GM12878 (cell line): Measurements from ENCODE around the gene LPCAT2. TPM values are rescaled to one million over a fixed set of nuclear protein-coding genes. Genes with fewer than 3 reads are reported as not detected.

ENCODE experiments used
- ATAC-seq: fragments of 200-7000 bp; cut with Tn5 transposase; 3 replicates; pipeline ENCODE4 v1.9.1; 2020; ENCODE audit warnings: mild to moderate bottlenecking, moderate library complexity
- BruUV-seq: library from RNA; stranded (reverse); fragments of 400-500 nt; replicated peaks from 2 replicates; lab custom pipeline; 2021; lab: Mats Ljungman, UMichigan
- CTCF ChIA-PET: fragments of 300-600 bp; sonication (Branson Sonifier 250); formaldehyde crosslinking; extraction: SDS; loops from one replicate; lab custom pipeline; 2021; ENCODE audit warnings: inconsistent platforms; lab: Yijun Ruan, JAX
- POLR2A ChIA-PET: fragments of 350-600 bp; formaldehyde crosslinking; extraction: SDS; loops from one replicate; lab custom pipeline; 2021; ENCODE audit warnings: inconsistent platforms; lab: Charles Lee
- RAD21 ChIA-PET: fragments of 300-600 bp; sonication (Branson Sonifier 250); formaldehyde crosslinking; loops from one replicate; lab custom pipeline; 2023; ENCODE audit warnings: antibody characterized with exemption; ENCODE audit not compliant: unreplicated experiment; lab: Charles Lee
- SMC1A ChIA-PET: fragments of 300-600 bp; sonication (Branson Sonifier 250); formaldehyde crosslinking; loops from one replicate; lab custom pipeline; 2023; ENCODE audit not compliant: unreplicated experiment, uncharacterized antibody; lab: Charles Lee
- DNase-seq: peaks from one replicate; pipeline ENCODE4 v3.0.0-alpha.2; 2011; ENCODE audit warnings: low read depth, low spot score
- FAIRE-seq: peaks from 3 replicates; lab custom pipeline; 2011; peaks lifted over from hg19 to GRCh38; lab: Jason Lieb, UNC
- H2AFZ ChIP-seq: 2 replicates; pipeline ENCODE4 v1.6.0; 2011; ENCODE audit warnings: low read depth, low read length, control low read depth; ENCODE audit not compliant: control insufficient read depth
- H3K27ac ChIP-seq: 2 replicates; pipeline ENCODE4 v1.5.1; 2011; ENCODE audit warnings: control low read depth; ENCODE audit not compliant: control insufficient read depth, insufficient read depth
- H3K27me3 ChIP-seq, 2 experiments: replicated peaks in 1 of 2; 2 replicates each; pipeline versions ENCODE4 v1.6.0 to v1.6.1; 2011; ENCODE audit warnings: low read length in 1 of 2; ENCODE audit not compliant: control insufficient read depth in 2 of 2, insufficient read depth in 2 of 2
- H3K36me3 ChIP-seq, 2 experiments: 2 replicates each; pipeline ENCODE4 v1.5.1; 2011; ENCODE audit warnings: low read length in 1 of 2; ENCODE audit not compliant: control insufficient read depth in 2 of 2, insufficient read depth in 2 of 2
- H3K4me1 ChIP-seq: 2 replicates; pipeline ENCODE4 v1.6.1; 2011; ENCODE audit warnings: mild to moderate bottlenecking, low read length, moderate library complexity, mixed read lengths; ENCODE audit not compliant: control insufficient read depth, insufficient read depth
- H3K4me2 ChIP-seq: 2 replicates; pipeline ENCODE4 v1.6.0; 2011; ENCODE audit warnings: control low read depth; ENCODE audit not compliant: control insufficient read depth, insufficient read depth
- H3K4me3 ChIP-seq: fragments of 200-600 bp; sonication (generic); 2 replicates; pipeline ENCODE4 v1.5.1; 2016
- H3K79me2 ChIP-seq: 2 replicates; pipeline ENCODE4 v1.6.0; 2011; ENCODE audit warnings: low read length; ENCODE audit not compliant: control insufficient read depth, insufficient read depth
- H3K9ac ChIP-seq: 2 replicates; pipeline ENCODE4 v1.8.0; 2011; ENCODE audit warnings: low read length, control low read depth, mixed read lengths; ENCODE audit not compliant: control insufficient read depth, insufficient read depth
- H3K9me3 ChIP-seq: replicated peaks from 3 replicates; pipeline ENCODE4 v1.5.1; 2011; ENCODE audit warnings: mild to moderate bottlenecking, low read length; ENCODE audit not compliant: control insufficient read depth, insufficient read depth
- H4K20me1 ChIP-seq: 2 replicates; pipeline ENCODE4 v1.6.0; 2011; ENCODE audit not compliant: control insufficient read depth, insufficient read depth
- BHLHE40 ChIP-seq, 2 experiments: fragments of 450-650 bp in 1 of 2; IDR thresholded peaks; 2 replicates each; pipeline ENCODE4 v1.6.1; 2011 to 2017; ENCODE audit warnings: low read depth in 2 of 2, borderline replicate concordance in 1 of 2, improper control_type of control experiment in 1 of 2, low read length in 1 of 2, mild to moderate bottlenecking in 1 of 2
- BMI1 ChIP-seq: fragments of 450-650 bp; IDR thresholded peaks from 2 replicates; pipeline ENCODE4 v1.6.1; 2016; ENCODE audit warnings: mild to moderate bottlenecking, moderate library complexity, borderline replicate concordance
- BRCA1 ChIP-seq: IDR thresholded peaks from 2 replicates; pipeline ENCODE4 v1.6.1; 2011; ENCODE audit warnings: low read depth, low read length, improper control_type of control experiment
- CBX3 ChIP-seq: fragments of 200-600 bp; sonication (generic); IDR thresholded peaks from 2 replicates; pipeline ENCODE4 v1.6.1; 2016; ENCODE audit warnings: low read depth, borderline replicate concordance
- CHD4 ChIP-seq: fragments of 200-600 bp; sonication (generic); IDR thresholded peaks from 2 replicates; pipeline ENCODE4 v1.6.1; 2016; ENCODE audit warnings: mild to moderate bottlenecking
- CREM ChIP-seq: IDR thresholded peaks from 2 replicates; pipeline ENCODE4 v1.6.1; 2014; ENCODE audit warnings: antibody characterized with exemption, low read depth
- GABPA ChIP-seq: IDR thresholded peaks from 2 replicates; pipeline ENCODE4 v1.6.1; 2014; ENCODE audit warnings: antibody characterized with exemption, low read depth, mild to moderate bottlenecking, inconsistent platforms
- HDAC2 ChIP-seq: fragments of 200-600 bp; sonication (generic); IDR thresholded peaks from 2 replicates; pipeline ENCODE4 v1.6.1; 2017
- HDAC6 ChIP-seq: fragments of 200-600 bp; sonication (generic); IDR thresholded peaks from one replicate; pipeline ENCODE4 v1.8.0; 2017; ENCODE audit warnings: antibody characterized with exemption; ENCODE audit not compliant: unreplicated experiment
- JUNB ChIP-seq: IDR thresholded peaks from 2 replicates; pipeline ENCODE4 v1.6.1; 2016; ENCODE audit warnings: antibody characterized with exemption, mild to moderate bottlenecking
- KAT2A ChIP-seq: conservative IDR thresholded peaks from 2 replicates; pipeline ENCODE4 v1.6.1; 2011; ENCODE audit warnings: low read depth, low read length; ENCODE audit not compliant: control insufficient read depth
- KDM1A ChIP-seq: fragments of 200-600 bp; sonication (generic); IDR thresholded peaks from 2 replicates; pipeline ENCODE4 v1.6.1; 2016; ENCODE audit warnings: borderline replicate concordance
- MEF2A ChIP-seq: IDR thresholded peaks from 2 replicates; pipeline ENCODE4 v1.6.1; 2011; ENCODE audit warnings: low read depth, mild to moderate bottlenecking, low read length, moderate library complexity; ENCODE audit not compliant: insufficient read depth
- NBN ChIP-seq: fragments of 450-650 bp; IDR thresholded peaks from 2 replicates; pipeline ENCODE4 v1.6.1; 2016
- NFYB ChIP-seq: IDR thresholded peaks from 2 replicates; pipeline ENCODE4 v1.6.1; 2011; ENCODE audit warnings: low read depth, mild to moderate bottlenecking, low read length, improper control_type of control experiment, moderate library complexity; ENCODE audit not compliant: insufficient read depth
- PAX5 ChIP-seq: IDR thresholded peaks from 2 replicates; pipeline ENCODE4 v1.6.1; 2011; ENCODE audit warnings: low read depth, low read length, borderline replicate concordance
- PAX8 ChIP-seq: fragments of 450-650 bp; IDR thresholded peaks from 2 replicates; pipeline ENCODE4 v1.6.1; 2017; ENCODE audit warnings: mild to moderate bottlenecking, moderate library complexity
- POU2F2 ChIP-seq: IDR thresholded peaks from 3 replicates; pipeline ENCODE4 v1.6.1; 2011; ENCODE audit warnings: low read depth, mild to moderate bottlenecking, low read length, borderline replicate concordance
- SP1 ChIP-seq: IDR thresholded peaks from one replicate; pipeline ENCODE4 v1.6.1; 2011; ENCODE audit warnings: low read depth, low read length
- in situ Hi-C: fragments of 300-500 bp; cut with MboI; formaldehyde crosslinking; loops from 9 replicates; pipeline ENCODE4 v1.14.3; 2018; ENCODE audit warnings: mixed read lengths
- intact Hi-C: fragments of 100-400 bp; cut with micrococcal nuclease; formaldehyde crosslinking; loops from one replicate; pipeline ENCODE4 v1.14.2; 2022; ENCODE audit not compliant: unreplicated experiment
- polyA plus RNA-seq, 11 experiments: library from polyadenylated mRNA; depleted of rRNA in 4 of 11; unstranded in 6 of 11; stranded (reverse) in 5 of 11; fragments of >200 nt; fragmentation: Nextera tagmentation in 4 of 11; fragmentation: Illumina TruSeq in 1 of 11; extraction: Ambion mirVana in 4 of 11; extraction: Trizol in 1 of 11; gene quantifications; 1 replicate in 1 of 11; 2 replicates in 10 of 11; pipeline versions ENCODE4 v1.2.1 to v1.2.3, GENCODE V29; 2011 to 2016; ENCODE audit warnings: inconsistent platforms in 2 of 11, missing spikeins in 2 of 11, low read depth in 1 of 11
- total RNA-seq, 4 experiments: library from RNA; depleted of rRNA in 3 of 4; stranded (reverse); fragments of >200 nt in 3 of 4; fragmentation: Illumina TruSeq in 1 of 4; extraction: Trizol in 1 of 4; gene quantifications; 2 replicates each; pipeline versions ENCODE4 v1.2.1 to v1.2.3, GENCODE V29; 2013 to 2021
- TF ChIP-seq, protein P1 (sequence below): IDR thresholded peaks from 2 replicates; pipeline ENCODE4 v1.6.1; 2012; ENCODE audit warnings: low read depth, low read length, improper control_type of control experiment

LPCAT2 gene
- total and polyA plus RNA-seq, 10 of the 15 experiments (the other 5 are each of a cell fraction or from before 2014, with no cell fraction given): 0.01 TPM; not detected in 9

DNA sequence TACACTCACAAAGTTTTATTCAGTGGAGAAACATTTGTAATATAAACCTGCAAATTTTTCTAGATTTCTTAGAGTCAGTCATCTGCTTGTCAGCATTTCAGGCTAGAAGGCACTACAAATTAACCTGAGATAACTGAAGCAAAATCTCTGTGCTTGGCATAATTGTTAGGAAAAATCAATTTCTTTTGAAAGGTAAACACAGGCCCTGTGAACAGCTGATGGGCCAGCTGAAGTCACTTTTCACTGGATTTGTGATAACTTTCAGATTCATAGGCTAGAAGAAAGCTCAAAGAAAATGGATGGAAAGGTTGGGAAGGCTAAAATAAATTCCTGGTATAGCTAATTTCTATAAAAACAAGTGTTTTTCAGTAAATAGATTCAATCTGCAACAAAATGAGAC, 112.9 kb downstream of the LPCAT2 start:
- no peaks in the 10 kb centered on the region for H3K4me1 ChIP-seq
- no peak for DNase-seq
- intact Hi-C loops (no loop called here), in situ Hi-C loops (no loop called here)
- RAD21 ChIA-PET: no interaction called here
- H3K4me2 ChIP-seq: no peak overlapping the region
- CTCF ChIA-PET: no interaction called here
- FAIRE-seq: no peak
- H2AFZ ChIP-seq: no peak overlapping the region
- POLR2A ChIA-PET: no interaction called here
- H4K20me1 ChIP-seq: no peaks in the 10 kb centered on the region
- H3K9ac ChIP-seq: no peak overlapping the region
- TF ChIP-seq GABPA (no peak), POU2F2 (no peak), HDAC2 (no peak), SP1 (no peak), KAT2A (no peak), CREM (no peak), PAX5 (no peak), HDAC6 (no peak), BMI1 (no peak), BHLHE40 (IDR thresholded peaks at IDR 0.05; ENCODE audit: borderline replicate concordance in 1 of 2, low read depth in 2 of 2, low read length in 1 of 2) (no peak), NFYB (no peak), BRCA1 (no peak), PAX8 (no peak), JUNB (no peak), KDM1A (no peak), MEF2A (no peak), NBN (no peak), CHD4 (no peak), CBX3 (no peak)
- TF ChIP-seq, protein P1, sequence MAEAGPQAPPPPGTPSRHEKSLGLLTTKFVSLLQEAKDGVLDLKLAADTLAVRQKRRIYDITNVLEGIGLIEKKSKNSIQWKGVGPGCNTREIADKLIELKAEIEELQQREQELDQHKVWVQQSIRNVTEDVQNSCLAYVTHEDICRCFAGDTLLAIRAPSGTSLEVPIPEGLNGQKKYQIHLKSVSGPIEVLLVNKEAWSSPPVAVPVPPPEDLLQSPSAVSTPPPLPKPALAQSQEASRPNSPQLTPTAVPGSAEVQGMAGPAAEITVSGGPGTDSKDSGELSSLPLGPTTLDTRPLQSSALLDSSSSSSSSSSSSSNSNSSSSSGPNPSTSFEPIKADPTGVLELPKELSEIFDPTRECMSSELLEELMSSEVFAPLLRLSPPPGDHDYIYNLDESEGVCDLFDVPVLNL: no peak
- no peaks in the 10 kb centered on the region for H3K36me3 ChIP-seq
- H3K4me3 ChIP-seq: no peak overlapping the region
- no peaks in the 10 kb centered on the region for H3K9me3 ChIP-seq
- ATAC-seq: no peak
- no TSS peak for BruUV-seq
- SMC1A ChIA-PET: no interaction called here
- no peak overlapping the region for H3K27ac ChIP-seq
- no peaks in the 10 kb centered on the region for H3K27me3 ChIP-seq
- no peaks in the 10 kb centered on the region for H3K79me2 ChIP-seq
